ENCODE data around the gene KIF3A.

Gene KIF3A

DNA sequence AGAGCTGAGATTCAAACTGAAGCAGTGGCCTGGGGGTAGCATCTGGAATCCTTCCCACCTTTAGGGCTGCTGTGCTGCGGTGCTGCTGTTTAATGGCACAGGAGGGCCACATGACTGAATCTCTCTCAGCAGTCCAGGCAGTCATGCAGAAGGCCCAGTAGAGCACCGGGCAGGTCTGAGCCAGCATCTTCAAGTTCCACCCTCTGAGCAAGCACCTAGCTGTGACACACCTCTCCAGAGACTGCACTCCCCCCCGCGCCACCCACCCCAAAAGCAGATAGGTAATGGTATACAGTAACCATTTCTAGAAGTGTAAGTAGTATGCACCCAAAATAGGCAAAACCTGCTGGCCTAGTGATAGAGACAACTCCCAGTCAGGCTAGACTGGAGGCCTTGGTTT lies 55.4 kb downstream of the KIF3A start:
- DNase-seq (ENCODE audit: low read depth) = no peak
- no peak overlapping the region for H3K4me3 ChIP-seq (ENCODE audit: low read depth, low read length)
- in situ Hi-C loops (cut with HindIII; ENCODE audit: low sequenced_read_pairs) = no loop called here
- TF ChIP-seq, protein P1, sequence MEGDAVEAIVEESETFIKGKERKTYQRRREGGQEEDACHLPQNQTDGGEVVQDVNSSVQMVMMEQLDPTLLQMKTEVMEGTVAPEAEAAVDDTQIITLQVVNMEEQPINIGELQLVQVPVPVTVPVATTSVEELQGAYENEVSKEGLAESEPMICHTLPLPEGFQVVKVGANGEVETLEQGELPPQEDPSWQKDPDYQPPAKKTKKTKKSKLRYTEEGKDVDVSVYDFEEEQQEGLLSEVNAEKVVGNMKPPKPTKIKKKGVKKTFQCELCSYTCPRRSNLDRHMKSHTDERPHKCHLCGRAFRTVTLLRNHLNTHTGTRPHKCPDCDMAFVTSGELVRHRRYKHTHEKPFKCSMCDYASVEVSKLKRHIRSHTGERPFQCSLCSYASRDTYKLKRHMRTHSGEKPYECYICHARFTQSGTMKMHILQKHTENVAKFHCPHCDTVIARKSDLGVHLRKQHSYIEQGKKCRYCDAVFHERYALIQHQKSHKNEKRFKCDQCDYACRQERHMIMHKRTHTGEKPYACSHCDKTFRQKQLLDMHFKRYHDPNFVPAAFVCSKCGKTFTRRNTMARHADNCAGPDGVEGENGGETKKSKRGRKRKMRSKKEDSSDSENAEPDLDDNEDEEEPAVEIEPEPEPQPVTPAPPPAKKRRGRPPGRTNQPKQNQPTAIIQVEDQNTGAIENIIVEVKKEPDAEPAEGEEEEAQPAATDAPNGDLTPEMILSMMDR (IDR thresholded peaks at IDR 0.05; ENCODE audit: low read depth, low read length, missing control alignments) = no peak

DNA sequence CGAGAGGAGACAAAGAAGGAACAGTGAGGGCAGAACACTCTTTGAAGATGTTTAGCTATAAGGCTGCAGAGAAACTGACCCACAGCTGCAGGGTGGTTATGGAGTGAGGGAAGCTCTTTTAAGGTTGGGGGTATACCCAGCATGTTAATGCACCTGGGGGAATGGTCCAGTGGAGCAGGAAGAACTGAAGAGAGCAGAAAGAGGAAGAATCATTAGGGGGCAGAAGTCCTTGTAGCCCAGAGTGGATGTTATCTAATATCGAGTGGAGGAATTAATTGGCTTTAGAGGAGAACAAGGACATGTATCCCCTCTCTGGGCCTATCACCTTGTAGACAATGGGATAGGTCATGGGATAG lies 55.9 kb downstream of the KIF3A start:
- no peak for DNase-seq (ENCODE audit: low read depth)
- TF ChIP-seq, protein P1 (IDR thresholded peaks at IDR 0.05; ENCODE audit: low read depth, low read length, missing control alignments) = no peak
- no peak overlapping the region for H3K4me3 ChIP-seq (ENCODE audit: low read depth, low read length)
- in situ Hi-C loops (cut with HindIII; ENCODE audit: low sequenced_read_pairs) = no loop called here

DNA sequence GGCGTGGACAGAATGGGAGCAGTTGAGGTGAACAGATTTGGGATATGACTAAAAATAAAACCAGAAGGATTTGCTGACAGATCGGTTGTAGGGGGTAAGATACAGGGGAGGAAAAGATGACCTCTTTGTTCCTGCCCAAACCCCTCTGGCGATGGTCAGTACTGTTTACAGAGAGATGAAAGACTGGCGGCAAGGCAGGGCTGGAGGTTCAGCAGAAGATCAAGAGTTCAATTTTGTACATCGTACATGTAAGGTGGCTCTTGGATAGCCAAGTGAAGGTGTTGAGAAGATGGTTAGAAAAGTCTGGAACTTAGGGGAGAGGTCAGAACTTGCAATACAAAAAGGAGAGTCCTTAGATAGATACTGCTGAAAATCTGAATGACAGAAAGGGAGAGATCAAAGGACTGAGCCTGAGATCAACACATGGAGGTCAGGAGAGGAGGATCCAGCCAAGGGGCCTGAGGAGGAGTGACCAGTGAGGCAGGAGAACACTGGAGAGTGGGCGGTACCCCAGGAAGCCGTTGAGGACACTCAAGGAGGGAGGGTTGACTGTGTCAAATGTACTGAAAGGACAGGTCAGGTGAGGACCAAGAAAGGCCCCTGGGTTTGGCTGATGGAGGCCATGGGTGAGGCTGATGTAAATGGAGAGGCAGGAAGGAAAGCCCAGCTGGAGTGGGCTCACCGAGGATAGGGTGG lies 56.4 kb downstream of the KIF3A start:
- in situ Hi-C loops (cut with HindIII; ENCODE audit: low sequenced_read_pairs) = no loop called here
- H3K4me3 ChIP-seq (ENCODE audit: low read depth, low read length) = no peak overlapping the region
- no peak for DNase-seq (ENCODE audit: low read depth)
- TF ChIP-seq, protein P1 (IDR thresholded peaks at IDR 0.05; ENCODE audit: low read depth, low read length, missing control alignments) = no peak

DNA sequence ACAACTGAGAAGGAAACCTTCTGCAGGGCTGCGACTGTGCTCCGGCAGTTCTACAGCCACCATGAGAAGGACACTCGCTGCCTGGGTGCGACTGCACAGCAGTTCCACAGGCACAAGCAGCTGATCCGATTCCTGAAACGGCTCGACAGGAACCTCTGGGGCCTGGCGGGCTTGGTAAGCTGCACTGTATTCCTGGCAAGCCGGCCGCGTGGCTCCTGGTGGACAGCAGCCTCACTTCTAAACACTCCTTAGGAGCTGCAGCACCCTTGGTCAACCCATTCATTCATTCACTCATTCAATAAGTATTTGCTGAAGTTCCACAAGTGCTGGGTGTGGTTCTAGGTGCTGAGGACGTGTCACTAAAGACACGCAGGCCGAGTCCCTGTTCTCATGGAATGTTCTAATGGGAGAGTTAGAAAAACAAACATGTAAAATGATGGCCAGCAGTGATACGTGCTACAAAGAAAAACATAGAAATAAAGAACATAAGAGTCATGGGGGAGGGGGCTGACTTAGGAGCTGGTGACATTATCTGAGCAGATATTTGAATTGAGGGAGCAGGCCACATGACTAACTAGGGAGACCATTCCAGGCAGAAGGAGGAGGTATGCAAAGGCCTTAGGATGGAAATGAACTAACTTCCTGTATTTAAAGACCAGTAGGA lies 57.5 kb downstream of the KIF3A start:
- H3K4me3 ChIP-seq (ENCODE audit: low read depth, low read length) = no peak overlapping the region
- DNase-seq (ENCODE audit: low read depth) = no peak
- TF ChIP-seq, protein P1 (IDR thresholded peaks at IDR 0.05; ENCODE audit: low read depth, low read length, missing control alignments) = no peak
- in situ Hi-C loops (cut with HindIII; ENCODE audit: low sequenced_read_pairs) = no loop called here

DNA sequence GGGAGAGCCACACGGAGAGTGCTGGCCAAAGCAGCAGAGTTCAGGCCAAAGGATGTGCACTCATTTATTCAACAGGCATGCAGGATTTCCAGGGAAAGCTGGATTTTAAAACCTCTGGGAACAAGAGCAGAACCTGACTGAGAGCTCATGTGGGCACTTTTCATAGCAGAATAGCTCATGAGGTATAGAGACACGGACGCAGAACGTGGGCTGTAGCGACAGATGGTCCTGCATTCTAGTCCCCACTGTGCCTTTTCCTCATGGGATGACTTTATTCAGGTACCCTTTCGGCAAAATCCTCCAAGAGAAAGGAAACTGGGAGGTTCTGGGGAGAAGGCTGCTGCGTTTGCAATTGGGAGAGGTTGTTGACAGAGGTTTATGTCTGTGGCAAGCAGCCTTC lies 58.2 kb downstream of the KIF3A start:
- in situ Hi-C loops (cut with HindIII; ENCODE audit: low sequenced_read_pairs) = no loop called here
- no peak overlapping the region for H3K4me3 ChIP-seq (ENCODE audit: low read depth, low read length)
- DNase-seq (ENCODE audit: low read depth) = no peak
- TF ChIP-seq, protein P1 (IDR thresholded peaks at IDR 0.05; ENCODE audit: low read depth, low read length, missing control alignments) = no peak

DNA sequence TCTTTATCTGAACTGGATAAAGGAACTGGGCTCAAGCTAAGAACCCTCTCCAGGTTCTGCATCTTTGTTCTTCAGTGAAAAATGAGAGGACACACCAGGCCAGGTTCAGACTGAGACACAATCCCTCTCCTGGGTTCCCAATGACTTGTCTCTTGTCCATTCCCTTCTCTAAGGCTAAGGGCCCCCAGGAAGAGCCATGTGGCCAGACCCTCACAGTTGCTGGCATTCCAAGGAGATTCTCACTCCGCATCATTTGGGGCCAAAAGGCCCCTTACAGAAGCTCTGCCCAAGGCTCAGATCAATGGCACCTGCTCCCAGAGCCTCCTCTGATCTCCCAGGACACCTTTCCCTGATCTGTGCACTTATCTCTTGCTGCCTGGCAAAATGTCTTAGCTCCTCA lies 58.6 kb downstream of the KIF3A start:
- in situ Hi-C loops (cut with HindIII; ENCODE audit: low sequenced_read_pairs) = no loop called here
- H3K4me3 ChIP-seq (ENCODE audit: low read depth, low read length) = no peak overlapping the region
- DNase-seq (ENCODE audit: low read depth) = no peak
- TF ChIP-seq, protein P1 (IDR thresholded peaks at IDR 0.05; ENCODE audit: low read depth, low read length, missing control alignments) = no peak

All from astrocyte of the cerebellum (primary cell).